GM18519 (cell line): Measurements from ENCODE around the gene SP3.
A peak's percentile ranks its signal among the peaks of the same experiment; 100 is the strongest.

Source experiments
- ATAC-seq: cut with Tn5 transposase; IDR thresholded peaks from one replicate; pipeline ENCODE4 v1.9.1; 2021; ENCODE audit warnings: mild to moderate bottlenecking, moderate library complexity; ENCODE audit not compliant: unreplicated experiment, low FRiP score

The SP3 gene

DNA sequence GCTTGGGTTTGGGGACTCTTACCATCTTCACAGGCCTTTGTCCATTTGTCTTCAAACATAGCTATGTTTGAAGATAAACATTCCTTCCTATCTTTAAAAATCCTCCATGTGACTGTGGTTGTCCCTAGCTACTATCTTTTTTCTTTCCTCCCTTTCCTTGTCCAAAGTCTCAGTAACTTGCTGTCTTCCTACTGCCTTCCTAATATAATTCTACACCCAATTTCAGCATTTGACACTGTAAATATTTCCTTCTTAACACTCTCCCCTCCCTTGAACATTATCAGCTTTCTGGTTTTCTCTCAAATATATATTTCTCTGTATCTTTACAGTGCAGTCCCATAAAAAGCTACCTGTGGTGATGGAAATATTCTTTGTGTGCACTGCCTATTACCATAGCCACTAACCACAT, 5.3 kb upstream of the SP3 start:
- ATAC-seq, result no peak

DNA sequence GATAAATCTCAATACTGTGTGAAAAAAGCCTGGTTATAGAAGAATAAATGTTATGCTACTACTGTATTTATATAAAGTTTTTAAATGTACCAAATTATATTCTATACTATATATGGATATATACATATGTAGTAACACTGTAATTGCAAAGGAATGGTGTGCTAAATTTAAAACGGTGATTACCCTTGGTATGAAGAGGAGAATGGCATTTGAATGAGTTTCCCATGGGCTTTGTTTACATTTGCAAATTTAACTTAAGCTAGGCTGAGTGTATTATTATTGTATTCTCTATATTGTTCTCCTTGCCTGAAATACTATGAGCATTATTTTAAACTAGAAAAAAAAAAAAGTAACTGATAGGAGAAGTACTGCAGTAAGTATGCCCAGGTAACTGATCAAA, 4.7 kb upstream of the SP3 start:
- ATAC-seq, result no peak

GRCh38 chr2:173968551-173968950, 3.4 kb upstream of the SP3 start:
- no peak for ATAC-seq

DNA sequence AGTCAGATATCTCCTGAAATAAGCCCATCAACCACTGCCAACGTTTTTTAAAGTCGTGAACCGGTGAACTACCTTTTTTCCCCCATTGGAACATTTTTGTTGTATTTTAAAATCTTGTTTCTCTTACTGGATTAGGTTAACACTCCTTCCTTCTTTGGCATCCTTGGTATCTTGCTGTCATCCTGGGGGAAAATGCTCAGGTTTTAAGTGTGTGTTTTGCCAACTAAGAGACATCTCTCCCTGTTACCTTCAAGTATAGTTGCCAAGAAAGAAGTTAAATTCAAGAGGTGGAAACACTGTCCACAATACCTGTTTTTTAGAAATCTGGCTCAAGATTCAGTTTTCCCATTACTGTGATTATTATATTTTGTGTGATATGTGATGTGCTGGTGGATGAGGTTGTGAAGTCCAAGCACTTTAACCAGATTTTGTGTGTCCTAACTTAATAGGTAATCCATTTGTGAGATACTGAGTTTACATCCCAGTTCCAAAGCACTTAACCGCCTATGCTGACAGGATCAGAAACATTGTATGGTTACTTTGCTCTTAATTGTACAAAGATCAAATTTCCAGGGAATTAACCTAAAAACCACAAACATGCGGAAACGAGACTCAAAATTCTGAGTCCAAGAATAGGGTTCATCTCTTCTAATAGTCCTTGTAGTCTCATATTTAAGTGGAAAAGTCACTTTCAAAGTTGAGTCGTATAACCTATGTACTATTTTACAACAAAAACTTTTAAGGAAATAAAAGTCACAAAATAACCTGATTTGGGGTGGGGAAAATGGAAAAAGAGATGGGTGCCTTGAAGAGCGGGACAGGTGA, 1.3 kb upstream of the SP3 start:
- no peak for ATAC-seq

DNA sequence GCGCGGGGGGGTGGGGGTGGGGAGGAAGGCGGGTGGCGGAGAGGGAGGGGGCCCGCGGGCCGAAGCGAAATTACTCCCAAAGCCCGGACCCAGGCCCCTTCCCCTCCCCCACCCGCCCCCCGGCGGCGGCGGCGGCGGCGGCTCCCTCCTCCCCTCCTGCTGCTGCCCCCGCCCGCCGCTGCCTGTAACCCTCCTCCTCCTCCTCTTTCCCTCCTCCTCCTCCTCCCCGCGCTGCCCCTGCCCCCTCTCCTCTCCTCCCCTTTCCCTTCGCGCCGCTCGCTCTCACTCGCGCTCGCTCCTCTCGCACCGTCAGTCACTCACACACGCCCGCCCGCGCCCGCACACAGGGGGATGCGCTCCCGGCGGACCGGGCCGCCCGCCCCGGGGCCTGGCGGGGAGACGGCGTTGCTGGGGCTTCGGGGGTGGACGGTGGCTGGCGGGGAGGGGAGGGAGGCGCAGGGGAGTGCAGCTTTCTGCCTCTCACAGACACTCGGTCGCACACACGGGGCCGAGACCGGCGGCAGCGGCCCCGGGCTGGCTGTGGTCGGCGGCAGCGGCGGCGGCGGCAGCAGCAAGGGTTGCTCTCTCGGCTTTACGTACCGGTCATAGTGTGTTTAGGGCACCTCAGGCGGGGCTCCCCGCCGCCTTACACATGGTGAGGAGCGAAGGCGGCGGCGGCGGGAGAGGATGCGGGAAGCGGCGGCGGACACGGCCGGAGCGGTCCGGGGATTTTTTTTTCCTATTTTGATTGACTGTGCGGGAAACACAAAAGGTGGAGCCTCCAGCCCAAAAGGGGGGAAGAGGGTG, 405 bp downstream of the SP3 start:
- ATAC-seq, result peak; percentile 3

DNA sequence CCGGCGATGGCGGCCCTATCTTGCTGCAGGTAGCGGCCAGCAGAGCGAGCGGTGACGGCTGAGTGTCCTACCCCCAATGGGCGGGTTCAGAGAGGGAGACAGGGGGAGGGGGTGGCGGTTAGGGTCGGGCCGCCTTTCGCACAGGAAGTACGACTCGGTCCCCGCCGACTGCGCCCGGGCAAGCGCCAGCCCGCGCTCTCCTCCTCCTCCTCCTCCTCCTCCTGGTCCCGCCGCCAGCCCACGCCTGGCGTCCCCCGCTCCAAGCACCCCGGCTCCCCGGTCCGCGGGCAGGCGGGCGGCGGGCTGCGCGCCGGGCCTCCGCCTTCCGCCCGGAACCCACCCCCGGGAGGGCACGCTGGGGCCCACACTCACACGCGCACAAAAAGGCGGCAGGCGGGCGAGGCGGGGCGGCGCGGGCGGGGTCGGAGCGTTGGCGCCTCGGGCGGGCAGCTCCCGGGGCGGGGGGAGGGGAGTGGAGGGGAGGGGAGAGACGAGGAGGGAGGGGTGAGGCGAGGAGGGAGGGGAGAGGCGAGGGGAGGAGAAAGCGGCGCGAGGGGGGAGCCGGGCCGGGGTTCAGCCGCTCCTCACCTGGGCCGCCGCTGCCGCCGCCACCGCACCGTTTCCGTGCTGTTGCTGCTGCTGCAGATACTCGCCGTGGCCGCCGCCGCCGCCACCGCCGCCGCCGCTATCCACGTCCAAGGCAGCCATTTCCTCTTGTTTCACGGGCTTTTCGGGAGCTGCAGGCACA, 1.2 kb downstream of the SP3 start:
- ATAC-seq, result peak; percentile 29

DNA sequence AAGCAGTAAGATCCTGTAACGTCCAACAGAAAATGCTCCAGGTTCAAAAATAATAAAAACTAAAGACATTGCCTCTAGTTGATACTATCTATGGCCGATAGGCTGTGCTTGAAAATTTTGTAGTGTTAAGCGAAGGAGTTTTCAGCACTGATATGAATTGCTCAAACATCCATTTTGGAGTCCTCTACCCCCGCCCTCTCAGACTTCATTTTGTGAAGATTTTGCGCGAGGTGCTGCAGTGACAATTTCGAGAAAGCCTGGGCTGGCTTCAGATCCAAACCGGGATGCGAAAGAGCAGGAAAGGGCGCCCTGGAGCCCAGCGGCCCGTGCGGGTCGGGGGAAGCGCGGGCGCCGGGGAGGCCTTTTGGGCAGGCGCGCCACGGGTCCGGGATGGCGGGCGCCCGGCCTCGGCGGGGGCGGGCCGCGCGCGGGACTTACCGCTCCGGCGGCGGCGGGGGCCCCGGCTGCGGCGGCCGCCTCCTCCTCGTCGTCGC, 1.8 kb downstream of the SP3 start:
- peak; percentile 24 for ATAC-seq

DNA sequence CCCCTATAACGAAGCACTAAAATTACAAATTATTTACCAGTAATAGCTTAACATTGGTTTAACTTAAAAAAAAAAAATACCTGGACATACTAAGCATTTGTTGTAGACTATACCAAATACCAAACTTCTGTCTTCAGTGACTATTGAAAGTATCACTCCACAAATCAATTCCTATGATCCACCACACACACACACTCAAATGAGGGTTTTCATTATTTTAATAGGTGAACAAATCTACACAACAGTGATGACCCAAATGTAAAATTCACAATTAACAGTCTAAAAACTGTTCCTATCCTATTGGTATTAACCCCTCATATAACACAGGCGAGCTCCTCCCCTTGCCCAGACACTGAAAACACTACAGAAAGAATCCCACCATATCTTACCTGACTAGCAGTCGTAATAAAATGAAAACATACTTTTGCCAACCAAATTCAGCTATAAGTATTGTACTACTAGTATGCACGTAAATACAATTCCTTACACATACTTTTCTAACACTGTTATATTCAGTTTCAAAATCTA, 2.5 kb downstream of the SP3 start:
- no peak for ATAC-seq

DNA sequence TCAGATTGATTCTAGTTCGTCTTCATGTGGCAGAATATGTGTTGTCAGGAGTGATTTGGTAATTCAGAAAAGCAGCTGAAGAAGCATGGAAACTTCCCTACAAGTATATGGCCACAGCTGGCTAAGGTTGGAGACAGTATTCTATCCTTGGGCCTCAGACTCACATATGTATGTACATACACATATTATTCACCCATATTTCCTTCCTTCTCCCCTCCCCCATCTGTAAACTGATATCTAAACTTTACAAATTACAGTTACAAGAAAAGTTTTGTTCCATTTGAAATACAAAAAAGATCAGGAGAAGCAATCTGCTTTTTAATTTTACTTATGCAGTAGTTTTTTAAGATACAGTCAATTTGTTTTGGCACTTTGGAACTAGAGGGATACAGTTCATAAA, 3.1 kb downstream of the SP3 start:
- no peak for ATAC-seq

DNA sequence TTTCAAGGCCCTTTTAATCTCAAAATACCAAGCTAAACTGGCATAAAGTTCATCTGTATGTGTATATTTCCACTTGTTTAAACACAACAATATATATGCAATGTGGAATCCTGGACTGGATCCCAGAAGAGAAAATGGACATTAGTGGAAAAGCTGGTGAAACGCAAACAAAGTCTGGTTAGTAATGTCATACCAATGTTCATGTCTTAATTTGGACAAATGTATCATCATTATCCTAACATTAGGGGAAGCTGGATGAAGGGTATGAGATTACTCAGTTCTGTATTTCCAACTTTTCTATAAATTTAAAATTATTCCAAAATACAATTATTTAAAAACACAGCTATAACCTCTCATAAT, 3.8 kb downstream of the SP3 start:
- no peak for ATAC-seq

GRCh38 chr2:173959909-173960308, 5.3 kb downstream of the SP3 start:
- no peak for ATAC-seq

GRCh38 chr2:173959358-173959884, 5.8 kb downstream of the SP3 start:
- no peak for ATAC-seq

- ATAC-seq, result no peak
Measured at GRCh38 chr2:173958198-173958846, 6.9 kb downstream of the SP3 start.

GRCh38 chr2:173957517-173957916, 7.7 kb downstream of the SP3 start:
- ATAC-seq, result no peak

- no peak for ATAC-seq
Measured at GRCh38 chr2:173956454-173956853, 8.7 kb downstream of the SP3 start.

- no peak for ATAC-seq
Measured at GRCh38 chr2:173955867-173956266, 9.3 kb downstream of the SP3 start.

GRCh38 chr2:173955004-173955403, 10.2 kb downstream of the SP3 start:
- no peak for ATAC-seq

DNA sequence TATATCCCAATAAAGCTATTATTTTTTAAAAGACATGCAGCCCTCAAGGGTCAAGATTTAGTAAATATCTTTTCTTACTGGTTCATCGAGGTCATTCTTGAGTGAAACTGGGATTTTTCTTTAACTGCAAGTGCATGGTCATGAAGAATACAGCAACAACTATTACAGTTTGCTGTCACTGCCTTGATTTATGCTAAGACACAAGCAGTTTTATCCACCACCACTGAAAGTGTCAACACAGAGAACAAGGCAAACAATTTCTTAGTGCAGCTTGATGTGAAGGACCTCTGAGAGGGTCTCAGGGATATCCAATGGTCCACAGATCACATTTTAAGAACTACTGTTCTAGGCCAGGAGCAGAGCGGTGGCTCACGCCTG, 12.1 kb downstream of the SP3 start:
- no peak for ATAC-seq

DNA sequence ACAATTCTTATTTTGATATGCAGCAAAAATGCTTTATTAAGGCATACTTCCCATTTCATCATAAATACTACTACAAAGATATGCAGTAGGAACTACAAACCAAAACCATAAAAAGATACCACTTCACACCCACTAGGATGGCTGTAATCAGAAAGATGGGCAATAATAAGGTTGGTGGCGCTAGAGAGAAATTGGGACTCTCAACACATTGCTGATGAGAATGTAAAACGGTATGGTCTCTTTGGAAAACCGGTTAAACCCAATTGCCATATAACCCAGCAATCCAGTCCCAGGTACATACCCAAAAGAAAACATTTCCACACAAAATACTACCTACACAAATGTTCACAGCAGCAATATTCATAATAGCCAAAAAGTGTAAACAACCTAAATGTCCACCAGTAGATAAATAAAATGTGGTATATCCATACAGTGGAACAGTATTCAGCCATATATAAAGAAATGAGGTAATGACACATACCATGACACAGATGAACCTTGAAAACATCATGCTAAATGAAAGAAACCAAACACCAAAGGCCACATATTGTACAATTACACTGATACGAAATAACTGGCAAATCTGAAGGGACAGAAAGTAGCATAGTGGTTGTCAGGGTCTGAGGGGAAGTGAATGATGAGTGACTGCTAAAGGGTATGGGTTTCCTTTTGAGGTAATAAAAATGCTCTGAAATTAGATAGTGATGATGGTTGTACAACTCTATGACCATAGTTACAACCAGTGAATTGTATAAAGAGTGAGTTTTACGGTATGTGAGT, 12.7 kb downstream of the SP3 start:
- ATAC-seq, result no peak
